Stimulated activated CD4-positive, alpha-beta T cell treated with anti-CD3 and anti-CD28 coated beads, Interleukin-4, amount 100 ng/mL, for 4 hours (primary cell): ENCODE data around the gene QPRT.
"Not testable (repeated sequence)": the region's sequence is repeated elsewhere in the genome, so short reads cannot be mapped to it uniquely, and the experiment has no call there.

Experiments
- DNase-seq, 2 experiments: peaks; one replicate each; pipeline ENCODE4 v3.0.0-alpha.2; 2020

QPRT gene

GRCh38 chr16:29678691-29679267 lies at the start of gene QPRT:
Gene QPRT (plus strand): TSS chr16:29679180. CDS start chr16:29679198, 18 bp downstream.
- no peak for DNase-seq

- not testable (repeated sequence) for DNase-seq
Measured at GRCh38 chr16:29629318-29629717, 49.7 kb upstream of the QPRT start.

GRCh38 chr16:29631658-29632057 lies 47.3 kb upstream of the QPRT start:
- DNase-seq: not testable (repeated sequence)

- not testable (repeated sequence) for DNase-seq
Measured at GRCh38 chr16:29635902-29636301, 43.1 kb upstream of the QPRT start.

GRCh38 chr16:29636368-29636767 lies 42.6 kb upstream of the QPRT start:
- DNase-seq: not testable (repeated sequence)

- DNase-seq: not testable (repeated sequence)
Measured at GRCh38 chr16:29638751-29639150, 40.2 kb upstream of the QPRT start.

GRCh38 chr16:29641561-29641960 lies 37.4 kb upstream of the QPRT start:
- DNase-seq: no peak

GRCh38 chr16:29643596-29643995 lies 35.4 kb upstream of the QPRT start:
- DNase-seq: no peak

GRCh38 chr16:29644338-29644857 lies 34.6 kb upstream of the QPRT start:
- DNase-seq: no peak

- DNase-seq: no peak
Measured at GRCh38 chr16:29644973-29645693, 33.8 kb upstream of the QPRT start.

GRCh38 chr16:29645694-29646187 lies 33.2 kb upstream of the QPRT start:
- no peak for DNase-seq

- DNase-seq: no peak
Measured at GRCh38 chr16:29646947-29647346, 32.0 kb upstream of the QPRT start.

GRCh38 chr16:29649588-29650494 lies 29.1 kb upstream of the QPRT start:
- no peak for DNase-seq

GRCh38 chr16:29650771-29651170 lies 28.2 kb upstream of the QPRT start:
- DNase-seq: no peak

- DNase-seq: no peak
Measured at GRCh38 chr16:29651774-29652349, 27.1 kb upstream of the QPRT start.

GRCh38 chr16:29653471-29653870 lies 25.5 kb upstream of the QPRT start:
- no peak for DNase-seq

GRCh38 chr16:29653890-29654289 lies 25.1 kb upstream of the QPRT start:
- not testable (repeated sequence) for DNase-seq

GRCh38 chr16:29656688-29657523 lies 22.1 kb upstream of the QPRT start:
- no peak for DNase-seq

- no peak for DNase-seq
Measured at GRCh38 chr16:29658705-29659104, 20.3 kb upstream of the QPRT start.

GRCh38 chr16:29662000-29662728 lies 16.8 kb upstream of the QPRT start:
- no peak for DNase-seq

GRCh38 chr16:29662729-29663015 lies 16.3 kb upstream of the QPRT start:
- DNase-seq: peak in 1 of 2 experiments; percentile 16
